Ovary (tissue), 3 donors: ENCODE measurements around the gene YIF1A.

ENCODE experiments used
- EP300 ChIP-seq: sonication (generic); formaldehyde crosslinking; IDR thresholded peaks from one replicate; pipeline ENCODE4 v1.6.1; 2017; ENCODE audit warnings: antibody characterized with exemption
- POLR2A ChIP-seq: fragments of 450-650 bp; IDR thresholded peaks from one replicate; pipeline ENCODE4 v1.6.1; 2017; ENCODE audit warnings: antibody characterized with exemption, mild to moderate bottlenecking, moderate library complexity
- TF ChIP-seq, protein P1 (sequence below), 3 donors: fragments of 450-650 bp in 2 of 3; fragments of 200-600 bp in 1 of 3; IDR thresholded peaks; one replicate each; pipeline versions ENCODE4 v1.5.1 to v1.8.0; 2016 to 2022; ENCODE audit warnings: antibody characterized with exemption in 3 of 3, mild to moderate bottlenecking in 1 of 3
- donor health status: DM: no; HTN: no; CAD: no.

DNA sequence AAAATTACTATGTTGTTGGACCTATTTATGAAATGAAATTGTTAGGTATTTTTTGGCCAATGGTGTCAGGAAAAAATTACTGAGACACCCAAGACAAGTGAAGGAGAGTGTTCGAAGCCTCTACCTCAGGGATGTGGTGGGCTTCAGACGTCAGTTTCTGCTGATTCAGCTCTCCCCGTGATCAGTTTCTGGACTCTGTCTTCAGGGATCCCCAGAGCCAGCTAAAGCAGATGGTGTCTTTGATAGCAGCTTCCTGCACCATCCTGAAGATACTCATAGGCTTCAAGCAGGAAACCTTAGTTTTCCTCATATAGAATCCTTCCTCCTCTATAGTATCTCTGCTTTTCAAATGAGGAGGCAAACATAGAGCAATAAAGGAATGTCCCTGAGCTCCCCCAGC is 20.5 kb upstream of the YIF1A start:
- TF ChIP-seq, protein P1, sequence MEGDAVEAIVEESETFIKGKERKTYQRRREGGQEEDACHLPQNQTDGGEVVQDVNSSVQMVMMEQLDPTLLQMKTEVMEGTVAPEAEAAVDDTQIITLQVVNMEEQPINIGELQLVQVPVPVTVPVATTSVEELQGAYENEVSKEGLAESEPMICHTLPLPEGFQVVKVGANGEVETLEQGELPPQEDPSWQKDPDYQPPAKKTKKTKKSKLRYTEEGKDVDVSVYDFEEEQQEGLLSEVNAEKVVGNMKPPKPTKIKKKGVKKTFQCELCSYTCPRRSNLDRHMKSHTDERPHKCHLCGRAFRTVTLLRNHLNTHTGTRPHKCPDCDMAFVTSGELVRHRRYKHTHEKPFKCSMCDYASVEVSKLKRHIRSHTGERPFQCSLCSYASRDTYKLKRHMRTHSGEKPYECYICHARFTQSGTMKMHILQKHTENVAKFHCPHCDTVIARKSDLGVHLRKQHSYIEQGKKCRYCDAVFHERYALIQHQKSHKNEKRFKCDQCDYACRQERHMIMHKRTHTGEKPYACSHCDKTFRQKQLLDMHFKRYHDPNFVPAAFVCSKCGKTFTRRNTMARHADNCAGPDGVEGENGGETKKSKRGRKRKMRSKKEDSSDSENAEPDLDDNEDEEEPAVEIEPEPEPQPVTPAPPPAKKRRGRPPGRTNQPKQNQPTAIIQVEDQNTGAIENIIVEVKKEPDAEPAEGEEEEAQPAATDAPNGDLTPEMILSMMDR (IDR thresholded peaks at IDR 0.05), result no peak
- TF ChIP-seq POLR2A, result no peak
- TF ChIP-seq EP300, result no peak
